SK-N-SH (cell line): ENCODE data around the gene MRM1. TPM values are rescaled to one million over a fixed set of nuclear protein-coding genes. Genes with fewer than 3 reads are reported as not detected.
"Not testable (repeated sequence)": the region's sequence is repeated elsewhere in the genome, so short reads cannot be mapped to it uniquely, and the experiment has no call there.

ENCODE experiments used
- CTCF ChIA-PET: fragments of 300-600, 350-600 bp; formaldehyde crosslinking; extraction: SDS; loops from one replicate; lab custom pipeline; 2021; lab: Yijun Ruan, JAX
- POLR2A ChIA-PET: fragments of 350-600 bp; sonication (Branson Sonifier 250); formaldehyde crosslinking; extraction: SDS; loops from one replicate; lab custom pipeline; 2020; ENCODE audit warnings: antibody characterized with exemption, inconsistent platforms; lab: Yijun Ruan, JAX
- DNase-seq: peaks from one replicate; pipeline ENCODE4 v3.0.0; 2012
- H2AFZ ChIP-seq: fragments of 200-600 bp; sonication (generic); 2 replicates; pipeline ENCODE4 v1.8.1; 2016; ENCODE audit warnings: antibody characterized with exemption, mild to moderate bottlenecking, low read depth
- H3F3A ChIP-seq: fragments of 200-600 bp; sonication (generic); replicated peaks from 2 replicates; pipeline ENCODE3; 2016; ENCODE audit warnings: antibody characterized with exemption, mild to moderate bottlenecking; ENCODE audit not compliant: insufficient read depth
- H3K27ac ChIP-seq, 2 experiments: fragments of 200-500 bp in 1 of 2; fragments of 200-600 bp in 1 of 2; sonication (Bioruptor generic) in 1 of 2; sonication (generic), shearing (Covaris generic) in 1 of 2; 2 replicates each; pipeline versions ENCODE4 v1.5.1 to v1.6.1; 2014 to 2016; ENCODE audit warnings: low read depth in 2 of 2, inconsistent platforms in 1 of 2, low read length in 1 of 2, mild to moderate bottlenecking in 1 of 2, mixed read lengths in 1 of 2
- H3K27me3 ChIP-seq: fragments of 200-600 bp; sonication (generic), shearing (Covaris generic); 2 replicates; pipeline ENCODE4 v1.6.1; 2016; ENCODE audit warnings: mixed run types; ENCODE audit not compliant: insufficient read depth
- H3K36me3 ChIP-seq, 2 experiments: fragments of 200-500 bp in 1 of 2; fragments of 200-600 bp in 1 of 2; sonication (Bioruptor generic) in 1 of 2; sonication (generic) in 1 of 2; replicated peaks in 1 of 2; 2 replicates each; pipeline versions ENCODE3 to v1.5.1; 2014 to 2016; ENCODE audit warnings: low read length in 1 of 2, mild to moderate bottlenecking in 1 of 2; ENCODE audit not compliant: insufficient read depth in 2 of 2, control insufficient read depth in 1 of 2
- H3K4me1 ChIP-seq, 2 experiments: fragments of 200-500 bp in 1 of 2; fragments of 200-600 bp in 1 of 2; sonication (Bioruptor generic) in 1 of 2; sonication (generic), shearing (Covaris generic) in 1 of 2; 2 replicates each; pipeline versions ENCODE4 v1.5.1 to v1.6.1; 2014 to 2016; ENCODE audit warnings: low read depth in 1 of 2, low read length in 1 of 2, mixed run types in 1 of 2; ENCODE audit not compliant: insufficient read depth in 2 of 2, control insufficient read depth in 1 of 2
- H3K4me2 ChIP-seq: fragments of 200-600 bp; sonication (generic), shearing (Covaris generic); 2 replicates; pipeline ENCODE4 v1.6.1; 2017; ENCODE audit warnings: mixed run types
- H3K4me3 ChIP-seq, 2 experiments: fragments of 200-500 bp in 1 of 2; fragments of 200-600 bp in 1 of 2; sonication (Bioruptor generic) in 1 of 2; sonication (generic), shearing (Covaris generic) in 1 of 2; 2 replicates each; pipeline versions ENCODE4 v1.5.1 to v1.8.1; 2014 to 2016; ENCODE audit warnings: low read depth in 2 of 2, inconsistent platforms in 1 of 2, low read length in 1 of 2, mild to moderate bottlenecking in 1 of 2, mixed read lengths in 1 of 2, moderate library complexity in 1 of 2
- H3K79me2 ChIP-seq: fragments of 200-600 bp; sonication (generic); 2 replicates; pipeline ENCODE4 v1.8.1; 2017; ENCODE audit warnings: mild to moderate bottlenecking; ENCODE audit not compliant: insufficient read depth
- H3K9ac ChIP-seq: fragments of 200-600 bp; sonication (generic); 2 replicates; pipeline ENCODE4 v1.6.1; 2017; ENCODE audit warnings: mixed run types
- H3K9me2 ChIP-seq: fragments of 200-600 bp; sonication (generic); 2 replicates; pipeline ENCODE4 v1.6.1; 2017; ENCODE audit warnings: mixed run types
- H3K9me3 ChIP-seq: fragments of 200-600 bp; sonication (generic); 2 replicates; pipeline ENCODE4 v1.6.1; 2017; ENCODE audit warnings: mixed run types, mild to moderate bottlenecking, moderate library complexity
- H4K20me1 ChIP-seq: fragments of 200-600 bp; sonication (generic); 2 replicates; pipeline ENCODE4 v1.6.1; 2017; ENCODE audit warnings: mild to moderate bottlenecking, mixed run types; ENCODE audit not compliant: insufficient read depth
- CHD2 ChIP-seq: fragments of 150-350 bp; IDR thresholded peaks from 2 replicates; pipeline ENCODE4 v1.6.1; 2018; ENCODE audit warnings: low read length; ENCODE audit not compliant: partially characterized antibody
- FOXJ3 ChIP-seq: sonication (generic); formaldehyde crosslinking; IDR thresholded peaks from 2 replicates; pipeline ENCODE4 v1.5.1; 2020; ENCODE audit warnings: mild to moderate bottlenecking, missing genetic modification reagents
- GABPA ChIP-seq: IDR thresholded peaks from 2 replicates; pipeline ENCODE4 v1.4.0; 2012; ENCODE audit warnings: low read depth, mild to moderate bottlenecking
- MEF2A ChIP-seq: IDR thresholded peaks from 2 replicates; pipeline ENCODE4 v1.4.0; 2012; ENCODE audit warnings: low read depth, borderline replicate concordance
- NRF1 ChIP-seq: IDR thresholded peaks from 2 replicates; pipeline ENCODE4 v1.6.1; 2012; ENCODE audit warnings: low read depth, mild to moderate bottlenecking, low read length
- POLR2AphosphoS5 ChIP-seq: IDR thresholded peaks from 2 replicates; pipeline ENCODE4 v1.6.1; 2012; ENCODE audit warnings: low read depth, low read length
- RAD21 ChIP-seq: IDR thresholded peaks from 2 replicates; pipeline ENCODE4 v1.6.1; 2012; ENCODE audit warnings: mild to moderate bottlenecking, low read length
- RCOR1 ChIP-seq: fragments of 150-350 bp; IDR thresholded peaks from 2 replicates; pipeline ENCODE4 v1.6.1; 2017; ENCODE audit warnings: antibody characterized with exemption, low read length
- SMC3 ChIP-seq: IDR thresholded peaks from 2 replicates; pipeline ENCODE4 v1.6.1; 2012; ENCODE audit warnings: low read depth, low read length, improper control_type of control experiment
- WGBS: methylation state at CpG from one replicate; pipeline ENCODE4 v1.1.6; 2017; ENCODE audit warnings: low lambda C conversion rate; 5-methylcytosine and 5-hydroxymethylcytosine counted together
- polyA plus RNA-seq, 3 experiments: library from polyadenylated mRNA; depleted of rRNA; stranded (reverse); fragments of >200 nt; gene quantifications; 2 replicates each; pipeline ENCODE4 v1.2.3, GENCODE V29; 2012
- TF ChIP-seq, protein P1 (sequence below): fragments of 200-600 bp; sonication (generic); IDR thresholded peaks from 2 replicates; pipeline ENCODE4 v1.6.1; 2017; ENCODE audit warnings: antibody characterized with exemption, mild to moderate bottlenecking, moderate library complexity

The MRM1 gene
- polyA plus RNA-seq, 1 of the 3 experiments (the other 2 are of a cell fraction) = 9.8 TPM

GRCh38 chr17:36602030-36602748 lies 806 bp downstream of the MRM1 start:
- TF ChIP-seq, protein P1, sequence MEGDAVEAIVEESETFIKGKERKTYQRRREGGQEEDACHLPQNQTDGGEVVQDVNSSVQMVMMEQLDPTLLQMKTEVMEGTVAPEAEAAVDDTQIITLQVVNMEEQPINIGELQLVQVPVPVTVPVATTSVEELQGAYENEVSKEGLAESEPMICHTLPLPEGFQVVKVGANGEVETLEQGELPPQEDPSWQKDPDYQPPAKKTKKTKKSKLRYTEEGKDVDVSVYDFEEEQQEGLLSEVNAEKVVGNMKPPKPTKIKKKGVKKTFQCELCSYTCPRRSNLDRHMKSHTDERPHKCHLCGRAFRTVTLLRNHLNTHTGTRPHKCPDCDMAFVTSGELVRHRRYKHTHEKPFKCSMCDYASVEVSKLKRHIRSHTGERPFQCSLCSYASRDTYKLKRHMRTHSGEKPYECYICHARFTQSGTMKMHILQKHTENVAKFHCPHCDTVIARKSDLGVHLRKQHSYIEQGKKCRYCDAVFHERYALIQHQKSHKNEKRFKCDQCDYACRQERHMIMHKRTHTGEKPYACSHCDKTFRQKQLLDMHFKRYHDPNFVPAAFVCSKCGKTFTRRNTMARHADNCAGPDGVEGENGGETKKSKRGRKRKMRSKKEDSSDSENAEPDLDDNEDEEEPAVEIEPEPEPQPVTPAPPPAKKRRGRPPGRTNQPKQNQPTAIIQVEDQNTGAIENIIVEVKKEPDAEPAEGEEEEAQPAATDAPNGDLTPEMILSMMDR = no peak
- no peak for TF ChIP-seq MEF2A
- TF ChIP-seq RCOR1 = no peak
- no peak for TF ChIP-seq NRF1
- TF ChIP-seq POLR2AphosphoS5 = no peak
- no peak for TF ChIP-seq GABPA
- TF ChIP-seq, all 33 proteins: peak for 0
- peaks cover 35% of the 10 kb centered on the region; the same call in 1 of the 2 replicates for H3K79me2 ChIP-seq
- H3K27me3 ChIP-seq = no peaks in the 10 kb centered on the region
- peak overlapping the region; percentile 94 for H3K4me2 ChIP-seq
- peaks cover 0 to 4% of the 10 kb centered on the region in 2 experiments for H3K36me3 ChIP-seq
- peak overlapping the region; percentile 76 to 78; a peak in 3 of 4 replicates for H3K27ac ChIP-seq
- H3K9me2 ChIP-seq = no peaks in the 10 kb centered on the region
- peak overlapping the region; percentile 85 to 90 for H3K4me3 ChIP-seq
- H3K4me1 ChIP-seq = peaks cover 0 to 21% of the 10 kb centered on the region in 2 experiments; a peak in 2 of 4 replicates
- peaks cover 16% of the 10 kb centered on the region for H3F3A ChIP-seq
- peak overlapping the region; percentile 82 for H2AFZ ChIP-seq
- H3K9me3 ChIP-seq = no peaks in the 10 kb centered on the region
- WGBS = 0% methylated on average over 12 of the region's 38 CpGs
- DNase-seq = no peak
- CTCF ChIA-PET = interaction anchor here (0.6 to 4.4 kb wide), 60 partner anchors 8 to 969 kb away, joined by 3 to 86 read pairs (median 4); partner anchors contain the start of genes DHRS11, MYO19 and PIGW
- peaks cover 7% of the 10 kb centered on the region; the same call in 1 of the 2 replicates for H4K20me1 ChIP-seq
- peak overlapping the region; percentile 84 for H3K9ac ChIP-seq
- POLR2A ChIA-PET = interaction anchor here (0.5 to 2.2 kb wide), 5 partner anchors 10 to 617 kb away, joined by 3 to 16 read pairs (median 5); partner anchors contain the start of gene DHRS11

GRCh38 chr17:36602924-36603384 lies 1.6 kb downstream of the MRM1 start:
- POLR2A ChIA-PET = interaction anchor here (0.8 kb wide), 1 partner anchor 573 kb away, joined by 3 read pairs; no protein-coding TSS in a partner anchor
- no peaks in the 10 kb centered on the region for H3K9me3 ChIP-seq
- H3K36me3 ChIP-seq = peaks cover 0 to 1% of the 10 kb centered on the region in 2 experiments
- peak overlapping the region; percentile 85 to 90 for H3K4me3 ChIP-seq
- peaks cover 35% of the 10 kb centered on the region; the same call in 1 of the 2 replicates for H3K79me2 ChIP-seq
- DNase-seq = peak; percentile 88
- CTCF ChIA-PET = interaction anchor here (0.6 to 4.4 kb wide), 65 partner anchors 9 to 1689 kb away, joined by 3 to 86 read pairs (median 4); partner anchors contain the start of gene DHRS11
- peak overlapping the region; percentile 84; the same call in 1 of the 2 replicates for H3K9ac ChIP-seq
- peaks cover 0 to 21% of the 10 kb centered on the region in 2 experiments; a peak in 2 of 4 replicates for H3K4me1 ChIP-seq
- H2AFZ ChIP-seq = no peak overlapping the region
- peaks cover 16% of the 10 kb centered on the region for H3F3A ChIP-seq
- H3K27me3 ChIP-seq = no peaks in the 10 kb centered on the region
- 2% methylated on average over 5 of the region's 5 CpGs for WGBS
- H4K20me1 ChIP-seq = peaks cover 7% of the 10 kb centered on the region; the same call in 1 of the 2 replicates
- TF ChIP-seq, protein P1 = peak; percentile 78
- no peak for TF ChIP-seq RCOR1
- TF ChIP-seq FOXJ3 (CRISPR knock-in tag) = no peak
- peak; percentile 66 for TF ChIP-seq CHD2
- peak; percentile 81 for TF ChIP-seq RAD21
- peak; percentile 30; the same call in 1 of the 2 replicates for TF ChIP-seq SMC3
- TF ChIP-seq MEF2A = no peak
- peak overlapping the region; percentile 94 for H3K4me2 ChIP-seq
- no peaks in the 10 kb centered on the region for H3K9me2 ChIP-seq
- H3K27ac ChIP-seq = no peak overlapping the region

- H3K4me2 ChIP-seq = not testable (repeated sequence)
Observed at GRCh38 chr17:36605028-36605427, 3.6 kb downstream of the MRM1 start.

More at GRCh38 chr17:36605028-36605427, 3.6 kb downstream of the MRM1 start:
- Histone ChIP-seq H3K79me2 (peaks cover 35% of the 10 kb centered on the region; the same call in 1 of the 2 replicates), H3K4me1 (peaks cover 0 to 21% of the 10 kb centered on the region in 2 experiments; a peak in 2 of 4 replicates), H3F3A (peaks cover 19% of the 10 kb centered on the region)
- H3K9ac ChIP-seq, DNase-seq, H2AFZ ChIP-seq, POLR2A ChIA-PET, H3K4me3 ChIP-seq, H3K9me2 ChIP-seq, H4K20me1 ChIP-seq, H3K9me3 ChIP-seq, H3K36me3 ChIP-seq, H3K27ac ChIP-seq, H3K27me3 ChIP-seq: not testable (repeated sequence)
- CTCF ChIA-PET = interaction anchor here (0.6 kb wide), 2 partner anchors 12 to 24 kb away, joined by 3 read pairs; no protein-coding TSS in a partner anchor
- 98% methylated on average over 5 of the region's 5 CpGs for WGBS
